Ascending aorta (tissue), 2 donors: ENCODE results near the gene DNAJB8. TPM values are rescaled to one million over a fixed set of nuclear protein-coding genes. Genes with fewer than 3 reads are reported as not detected.

Source experiments
- DNase-seq, 2 donors: peaks; one replicate each; pipeline ENCODE4 v3.0.0-alpha.2; 2019; ENCODE audit warnings: low spot score in 2 of 2
- H3K27ac ChIP-seq, 2 donors: fragments of 200-600 bp; sonication (generic); one replicate each; pipeline ENCODE4 v1.5.1; 2016 to 2017; ENCODE audit warnings: mild to moderate bottlenecking in 1 of 2
- H3K27me3 ChIP-seq: fragments of 200-600 bp; sonication (generic); one replicate; pipeline ENCODE4 v1.5.1; 2017
- H3K36me3 ChIP-seq, 2 donors: fragments of 200-600 bp; sonication (generic); one replicate each; pipeline ENCODE4 v1.5.1; 2016
- H3K4me1 ChIP-seq, 2 donors: fragments of 200-600 bp; sonication (generic); one replicate each; pipeline ENCODE4 v1.5.1; 2016 to 2017; ENCODE audit warnings: mild to moderate bottlenecking in 1 of 2
- H3K4me3 ChIP-seq, 2 donors: fragments of 200-600 bp; sonication (generic); one replicate each; pipeline ENCODE4 v1.5.1; 2016 to 2017; ENCODE audit warnings: mild to moderate bottlenecking in 1 of 2
- H3K9me3 ChIP-seq, 2 donors: fragments of 200-600 bp; sonication (generic); one replicate each; pipeline ENCODE4 v1.5.1; 2016
- intact Hi-C: fragments of 100-400 bp; cut with DNase I; formaldehyde crosslinking; loops from one replicate; pipeline ENCODE4 v1.15.1; 2023
- total RNA-seq: library from RNA; depleted of rRNA; stranded (reverse); fragments of >200 nt; gene quantifications from one replicate; pipeline ENCODE4 v1.1.0, GENCODE V29; 2016
- TF ChIP-seq, protein P1 (sequence below), 3 experiments: fragments of 200-600 bp in 2 of 3; fragments of 450-650 bp in 1 of 3; sonication (generic) in 2 of 3; IDR thresholded peaks; one replicate each; pipeline ENCODE4 v1.5.1; 2016 to 2019; ENCODE audit warnings: antibody characterized with exemption in 3 of 3, mild to moderate bottlenecking in 1 of 3, moderate library complexity in 1 of 3

Gene DNAJB8
- total RNA-seq, 1 donor from 2014 or later = not detected

DNA sequence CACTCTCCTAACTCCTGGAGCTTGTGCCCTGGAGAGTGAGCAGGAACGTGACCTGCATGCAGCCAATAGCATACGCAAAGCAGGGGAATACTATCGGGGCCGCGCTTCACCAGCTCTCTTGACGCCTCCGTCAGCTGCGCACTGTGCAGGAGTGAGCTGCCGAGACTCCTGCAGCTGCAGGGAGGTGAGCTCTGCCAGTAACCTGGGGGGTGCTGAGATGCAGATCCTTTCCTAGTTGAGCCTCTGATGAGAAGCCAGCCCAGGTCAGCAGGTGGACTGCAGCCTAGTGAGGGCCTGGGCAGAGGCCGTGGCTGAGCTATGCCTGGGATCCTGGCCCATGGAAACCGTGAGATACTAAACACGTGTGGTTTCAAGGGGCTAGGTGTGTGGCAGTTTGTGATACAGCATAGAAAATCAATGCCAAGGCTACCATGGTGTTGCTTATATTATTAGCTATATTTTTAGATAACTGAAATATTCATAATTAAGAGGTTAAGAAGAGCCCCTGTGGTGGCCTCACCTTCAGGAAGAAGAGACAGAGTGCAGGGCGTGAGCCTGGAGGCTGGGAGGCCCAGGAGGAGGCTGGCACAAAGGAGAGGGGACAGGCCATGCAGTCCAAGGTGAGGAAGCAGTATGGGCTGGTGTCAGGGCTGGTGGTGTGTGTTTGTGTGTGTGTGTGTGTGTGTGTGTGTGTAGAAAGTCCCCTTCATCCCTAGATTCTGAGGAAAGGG is 5.9 kb upstream of the DNAJB8 start:
- intact Hi-C loops = no loop called here
- H3K4me3 ChIP-seq = no peak overlapping the region
- no peaks in the 10 kb centered on the region for H3K4me1 ChIP-seq
- no peaks in the 10 kb centered on the region for H3K36me3 ChIP-seq
- no peaks in the 10 kb centered on the region for H3K27me3 ChIP-seq
- H3K9me3 ChIP-seq = no peaks in the 10 kb centered on the region
- H3K27ac ChIP-seq = no peak overlapping the region
- DNase-seq = no peak
- TF ChIP-seq, protein P1, sequence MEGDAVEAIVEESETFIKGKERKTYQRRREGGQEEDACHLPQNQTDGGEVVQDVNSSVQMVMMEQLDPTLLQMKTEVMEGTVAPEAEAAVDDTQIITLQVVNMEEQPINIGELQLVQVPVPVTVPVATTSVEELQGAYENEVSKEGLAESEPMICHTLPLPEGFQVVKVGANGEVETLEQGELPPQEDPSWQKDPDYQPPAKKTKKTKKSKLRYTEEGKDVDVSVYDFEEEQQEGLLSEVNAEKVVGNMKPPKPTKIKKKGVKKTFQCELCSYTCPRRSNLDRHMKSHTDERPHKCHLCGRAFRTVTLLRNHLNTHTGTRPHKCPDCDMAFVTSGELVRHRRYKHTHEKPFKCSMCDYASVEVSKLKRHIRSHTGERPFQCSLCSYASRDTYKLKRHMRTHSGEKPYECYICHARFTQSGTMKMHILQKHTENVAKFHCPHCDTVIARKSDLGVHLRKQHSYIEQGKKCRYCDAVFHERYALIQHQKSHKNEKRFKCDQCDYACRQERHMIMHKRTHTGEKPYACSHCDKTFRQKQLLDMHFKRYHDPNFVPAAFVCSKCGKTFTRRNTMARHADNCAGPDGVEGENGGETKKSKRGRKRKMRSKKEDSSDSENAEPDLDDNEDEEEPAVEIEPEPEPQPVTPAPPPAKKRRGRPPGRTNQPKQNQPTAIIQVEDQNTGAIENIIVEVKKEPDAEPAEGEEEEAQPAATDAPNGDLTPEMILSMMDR (IDR thresholded peaks at IDR 0.05) = no peak

DNA sequence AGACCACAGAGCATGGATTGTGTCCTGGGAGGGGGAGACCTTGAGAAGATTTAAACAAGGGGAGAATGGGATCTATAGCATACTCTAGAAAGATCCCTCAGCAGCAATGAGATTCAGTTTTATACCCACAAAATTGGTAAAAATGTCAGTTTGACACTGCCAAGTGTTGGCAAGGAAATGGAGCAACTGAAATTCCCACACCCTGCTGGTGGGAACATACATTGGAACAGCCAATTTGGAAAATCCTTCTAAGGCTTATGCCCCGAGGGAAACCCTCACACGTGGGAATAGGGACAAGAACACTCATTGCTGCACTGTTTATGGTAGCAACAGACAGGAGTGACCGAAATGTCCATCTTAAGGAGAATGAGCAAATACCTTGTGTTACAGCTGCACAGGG is 5.0 kb upstream of the DNAJB8 start:
- H3K36me3 ChIP-seq = no peaks in the 10 kb centered on the region
- intact Hi-C loops = no loop called here
- no peak for DNase-seq
- H3K27ac ChIP-seq = no peak overlapping the region
- H3K27me3 ChIP-seq = no peaks in the 10 kb centered on the region
- H3K4me1 ChIP-seq = no peaks in the 10 kb centered on the region
- H3K4me3 ChIP-seq = no peak overlapping the region
- TF ChIP-seq, protein P1 (IDR thresholded peaks at IDR 0.05) = no peak
- no peaks in the 10 kb centered on the region for H3K9me3 ChIP-seq

DNA sequence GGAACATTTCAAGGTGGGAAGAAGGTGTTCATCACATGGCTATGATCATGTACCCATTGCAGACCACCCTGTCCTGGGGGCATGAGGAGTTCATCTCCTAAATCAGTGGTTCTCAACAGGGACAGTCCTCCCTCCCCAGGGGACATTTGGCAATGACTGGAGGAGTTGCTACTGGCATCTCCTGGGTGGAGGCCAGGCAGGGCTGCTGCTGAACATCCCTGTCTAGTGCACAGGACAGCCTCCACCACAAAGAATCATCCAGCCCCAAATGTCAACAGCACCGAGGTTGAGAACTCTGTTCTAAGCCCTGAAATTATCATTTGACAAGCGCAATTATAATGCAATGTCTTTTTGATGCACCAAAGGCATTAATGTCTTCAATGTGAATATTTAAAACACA is 4.4 kb upstream of the DNAJB8 start:
- Histone ChIP-seq H3K27me3 (no peaks in the 10 kb centered on the region), H3K4me3 (no peak overlapping the region), H3K9me3 (no peaks in the 10 kb centered on the region), H3K27ac (no peak overlapping the region), H3K4me1 (no peaks in the 10 kb centered on the region), H3K36me3 (no peaks in the 10 kb centered on the region)
- no peak for DNase-seq
- intact Hi-C loops = no loop called here
- TF ChIP-seq, protein P1 (IDR thresholded peaks at IDR 0.05) = no peak

DNA sequence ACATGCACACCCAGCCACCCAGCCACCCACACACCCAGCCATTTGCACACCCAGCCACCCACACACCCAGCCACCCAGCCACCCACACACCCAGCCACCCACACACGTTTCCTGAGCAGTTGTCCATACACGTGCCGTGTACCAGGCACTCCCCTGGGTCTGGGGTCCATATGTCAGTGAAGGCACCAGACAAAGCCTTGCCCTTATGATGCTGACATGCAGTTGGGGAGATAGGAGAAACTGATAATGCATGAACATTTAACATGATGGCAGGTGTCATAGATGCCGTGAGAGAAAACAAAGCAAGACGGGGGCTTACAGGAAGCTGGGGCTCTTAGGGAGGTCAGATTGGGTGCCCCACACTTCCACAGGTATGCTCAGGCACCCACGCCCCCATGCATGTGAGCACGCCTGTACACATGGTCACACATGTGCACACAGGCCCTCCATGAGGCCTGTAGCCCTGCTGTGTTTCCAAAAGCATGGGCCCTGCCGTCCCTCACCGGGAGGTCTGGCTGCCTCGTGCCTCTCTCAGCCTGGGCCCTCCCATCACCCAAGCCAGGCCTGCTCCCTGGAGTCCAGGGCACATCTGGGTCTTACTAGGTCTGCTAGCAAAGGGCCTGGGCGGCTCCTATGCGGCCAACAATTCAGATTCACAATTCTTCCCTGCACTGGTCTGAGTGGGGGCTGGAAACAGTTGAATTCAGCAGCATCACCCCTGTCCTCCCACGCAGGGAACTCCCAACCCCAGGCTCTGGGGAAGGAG is 3.6 kb upstream of the DNAJB8 start:
- intact Hi-C loops = no loop called here
- H3K36me3 ChIP-seq = no peaks in the 10 kb centered on the region
- TF ChIP-seq, protein P1 (IDR thresholded peaks at IDR 0.05) = no peak
- H3K4me3 ChIP-seq = no peak overlapping the region
- no peaks in the 10 kb centered on the region for H3K4me1 ChIP-seq
- H3K27ac ChIP-seq = no peak overlapping the region
- no peaks in the 10 kb centered on the region for H3K27me3 ChIP-seq
- no peak for DNase-seq
- H3K9me3 ChIP-seq = no peaks in the 10 kb centered on the region

DNA sequence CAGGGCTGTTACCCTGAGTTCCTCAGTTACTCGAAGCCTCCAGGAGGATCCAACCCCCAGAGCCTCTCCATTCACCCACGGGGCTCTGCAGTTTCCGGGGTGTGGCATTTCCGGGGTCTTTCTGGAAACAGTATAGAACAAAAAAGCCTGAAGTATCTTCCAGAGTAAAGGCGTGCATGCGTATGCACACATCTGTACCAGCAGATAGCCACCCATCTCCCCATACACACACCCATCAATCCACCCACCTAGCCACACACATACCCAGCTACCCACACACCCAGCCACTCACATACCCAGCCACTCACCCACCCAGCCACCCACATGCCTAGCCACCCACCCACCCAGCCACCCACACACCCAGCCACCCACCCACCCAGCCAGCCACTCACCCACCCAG is 2.9 kb upstream of the DNAJB8 start:
- no peaks in the 10 kb centered on the region for H3K27me3 ChIP-seq
- TF ChIP-seq, protein P1 (IDR thresholded peaks at IDR 0.05) = no peak
- no peaks in the 10 kb centered on the region for H3K36me3 ChIP-seq
- H3K9me3 ChIP-seq = no peaks in the 10 kb centered on the region
- no peak for DNase-seq
- H3K27ac ChIP-seq = no peak overlapping the region
- intact Hi-C loops = no loop called here
- H3K4me1 ChIP-seq = no peaks in the 10 kb centered on the region
- no peak overlapping the region for H3K4me3 ChIP-seq
